ENCODE results near the gene TBC1D9. TPM values are rescaled to one million over a fixed set of nuclear protein-coding genes. Genes with fewer than 3 reads are reported as not detected.

Gene TBC1D9
- total and polyA plus RNA-seq, 2 donors (not counting 1 experiment from before 2014, with no cell fraction given): 48.9 to 235 TPM

GRCh38 chr4:140693562-140693961 is 62.6 kb downstream of the TBC1D9 start:
- H3K79me2 ChIP-seq (ENCODE audit: control insufficient read depth, insufficient read depth, low read length): peaks cover 75% of the 10 kb centered on the region
- DNase-seq (no peak), ATAC-seq (ENCODE audit: low read depth) (no peak)
- H2AFZ ChIP-seq (ENCODE audit: insufficient read depth, low read depth, low read length, poor library complexity, severe bottlenecking): no peak overlapping the region
- Mint-ChIP-seq H3K9me3 (ENCODE audit: insufficient read depth) (no peaks in the 10 kb centered on the region), H3K27me3 (no peaks in the 10 kb centered on the region), H3K4me1 (peaks cover 61% of the 10 kb centered on the region), H3K4me3 (no peak overlapping the region), H3K27ac (peak overlapping the region; percentile 57)
- peaks cover 11 to 18% of the 10 kb centered on the region in 2 donors for H3K4me1 ChIP-seq (ENCODE audit: control insufficient read depth in 2 of 2, insufficient read depth in 2 of 2, low read length in 2 of 2)
- H3K4me2 ChIP-seq (replicated peaks; ENCODE audit: low read depth, low read length, poor library complexity, severe bottlenecking): no peak overlapping the region
- no peak overlapping the region for H3K9ac ChIP-seq (ENCODE audit: low read length)
- H3K27ac ChIP-seq (ENCODE audit: low read length in 2 of 2): no peak overlapping the region
- no peaks in the 10 kb centered on the region for H3K9me3 ChIP-seq (ENCODE audit: control extremely low read depth in 1 of 3, control insufficient read depth in 2 of 3, insufficient read depth in 1 of 3, low read length in 2 of 3)
- no CpG with 5 or more reads among the region's 1 CpG for WGBS (ENCODE audit: insufficient coverage)
- H3K27me3 ChIP-seq (replicated peaks in 1 of 4; ENCODE audit: control extremely low read depth in 1 of 4, control insufficient read depth in 3 of 4, insufficient read depth in 4 of 4, low read length in 3 of 4): no peaks in the 10 kb centered on the region
- ChIA-PET POLR2A (no interaction called here), CTCF (interaction anchor here (0.6 kb wide), 1 partner anchor 25 kb away, joined by 3 read pairs; no protein-coding TSS in a partner anchor)
- peaks cover 34% of the 10 kb centered on the region for H4K20me1 ChIP-seq (ENCODE audit: control insufficient read depth, insufficient read depth, low read length, poor library complexity, severe bottlenecking)
- peaks cover 2 to 39% of the 10 kb centered on the region in 2 experiments for H3K36me3 ChIP-seq (replicated peaks in 1 of 2; ENCODE audit: control extremely low read depth in 1 of 2, control insufficient read depth in 1 of 2, extremely low read depth in 1 of 2, insufficient read depth in 2 of 2, low read length in 1 of 2)
- TF ChIP-seq, protein P1, sequence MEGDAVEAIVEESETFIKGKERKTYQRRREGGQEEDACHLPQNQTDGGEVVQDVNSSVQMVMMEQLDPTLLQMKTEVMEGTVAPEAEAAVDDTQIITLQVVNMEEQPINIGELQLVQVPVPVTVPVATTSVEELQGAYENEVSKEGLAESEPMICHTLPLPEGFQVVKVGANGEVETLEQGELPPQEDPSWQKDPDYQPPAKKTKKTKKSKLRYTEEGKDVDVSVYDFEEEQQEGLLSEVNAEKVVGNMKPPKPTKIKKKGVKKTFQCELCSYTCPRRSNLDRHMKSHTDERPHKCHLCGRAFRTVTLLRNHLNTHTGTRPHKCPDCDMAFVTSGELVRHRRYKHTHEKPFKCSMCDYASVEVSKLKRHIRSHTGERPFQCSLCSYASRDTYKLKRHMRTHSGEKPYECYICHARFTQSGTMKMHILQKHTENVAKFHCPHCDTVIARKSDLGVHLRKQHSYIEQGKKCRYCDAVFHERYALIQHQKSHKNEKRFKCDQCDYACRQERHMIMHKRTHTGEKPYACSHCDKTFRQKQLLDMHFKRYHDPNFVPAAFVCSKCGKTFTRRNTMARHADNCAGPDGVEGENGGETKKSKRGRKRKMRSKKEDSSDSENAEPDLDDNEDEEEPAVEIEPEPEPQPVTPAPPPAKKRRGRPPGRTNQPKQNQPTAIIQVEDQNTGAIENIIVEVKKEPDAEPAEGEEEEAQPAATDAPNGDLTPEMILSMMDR (IDR thresholded peaks at IDR 0.05): no peak
- no peak for TF ChIP-seq EZH2 (IDR thresholded peaks at IDR 0.05; ENCODE audit: borderline replicate concordance, insufficient read depth, low read depth, low read length, poor library complexity, severe bottlenecking)
- H3K4me3 ChIP-seq (ENCODE audit: control extremely low read depth in 1 of 5, extremely low read depth in 1 of 5, insufficient read depth in 1 of 5, low read depth in 2 of 5, low read length in 4 of 5): no peak overlapping the region
- intact Hi-C loops (cut with micrococcal nuclease): loop anchor here (2.0 to 5.0 kb wide), 2 partner anchors 13 to 39 kb away; no protein-coding TSS in a partner anchor

DNA sequence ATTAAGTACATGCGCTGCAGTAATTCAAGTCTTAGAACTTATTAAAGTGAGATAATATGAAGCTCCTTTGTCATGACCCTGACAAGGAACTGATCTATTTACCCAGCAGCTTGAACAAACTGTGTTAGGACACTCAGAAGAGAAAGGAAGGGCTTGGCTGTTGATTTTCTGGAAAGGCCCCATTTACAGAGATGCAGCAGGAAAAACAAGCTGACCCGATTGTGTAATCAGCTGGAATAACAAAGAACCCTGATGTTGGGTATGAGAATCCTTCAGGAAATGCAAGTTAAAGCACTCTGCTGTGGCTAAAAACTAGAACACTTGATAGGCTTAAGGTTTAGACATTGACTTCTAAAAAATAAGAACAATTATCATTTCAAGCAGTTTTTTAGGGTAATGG is 64.8 kb downstream of the TBC1D9 start:
- H3K27ac ChIP-seq (ENCODE audit: low read length in 2 of 2): peak overlapping the region in 1 of 2 donors; percentile 6
- TF ChIP-seq, protein P1 (IDR thresholded peaks at IDR 0.05): no peak
- TF ChIP-seq EZH2 (IDR thresholded peaks at IDR 0.05; ENCODE audit: borderline replicate concordance, insufficient read depth, low read depth, low read length, poor library complexity, severe bottlenecking): no peak
- Mint-ChIP-seq H3K4me1 (peaks cover 55% of the 10 kb centered on the region), H3K27me3 (no peaks in the 10 kb centered on the region), H3K27ac (peak overlapping the region; percentile 3), H3K4me3 (no peak overlapping the region), H3K9me3 (ENCODE audit: insufficient read depth) (no peaks in the 10 kb centered on the region)
- intact Hi-C loops (cut with micrococcal nuclease): loop anchor here (5.0 kb wide), 1 partner anchor 41 kb away; no protein-coding TSS in a partner anchor
- no CpG with 5 or more reads among the region's 2 CpGs for WGBS (ENCODE audit: insufficient coverage)
- POLR2A ChIA-PET: no interaction called here
- no peak overlapping the region for H3K9ac ChIP-seq (ENCODE audit: low read length)
- H3K79me2 ChIP-seq (ENCODE audit: control insufficient read depth, insufficient read depth, low read length): peaks cover 74% of the 10 kb centered on the region
- H3K4me2 ChIP-seq (replicated peaks; ENCODE audit: low read depth, low read length, poor library complexity, severe bottlenecking): no peak overlapping the region
- peaks cover 11 to 18% of the 10 kb centered on the region in 2 donors for H3K4me1 ChIP-seq (ENCODE audit: control insufficient read depth in 2 of 2, insufficient read depth in 2 of 2, low read length in 2 of 2)
- no peaks in the 10 kb centered on the region for H3K27me3 ChIP-seq (replicated peaks in 1 of 4; ENCODE audit: control extremely low read depth in 1 of 4, control insufficient read depth in 3 of 4, insufficient read depth in 4 of 4, low read length in 3 of 4)
- ATAC-seq (ENCODE audit: low read depth): no peak
- no peak for DNase-seq
- CTCF ChIA-PET: interaction anchor here (0.6 to 1.3 kb wide), 4 partner anchors 11 to 159 kb away, joined by 3 to 6 read pairs (median 4); no protein-coding TSS in a partner anchor
- peaks cover 47% of the 10 kb centered on the region for H4K20me1 ChIP-seq (ENCODE audit: control insufficient read depth, insufficient read depth, low read length, poor library complexity, severe bottlenecking)
- H3K4me3 ChIP-seq (ENCODE audit: control extremely low read depth in 1 of 5, extremely low read depth in 1 of 5, insufficient read depth in 1 of 5, low read depth in 2 of 5, low read length in 4 of 5): no peak overlapping the region
- H3K36me3 ChIP-seq (replicated peaks in 1 of 2; ENCODE audit: control extremely low read depth in 1 of 2, control insufficient read depth in 1 of 2, extremely low read depth in 1 of 2, insufficient read depth in 2 of 2, low read length in 1 of 2): peaks cover 0 to 35% of the 10 kb centered on the region in 2 experiments
- H3K9me3 ChIP-seq (ENCODE audit: control extremely low read depth in 1 of 3, control insufficient read depth in 2 of 3, insufficient read depth in 1 of 3, low read length in 2 of 3): no peaks in the 10 kb centered on the region
- H2AFZ ChIP-seq (ENCODE audit: insufficient read depth, low read depth, low read length, poor library complexity, severe bottlenecking): no peak overlapping the region

Measured in B cell (primary cell).